PFSK-1 (cell line): Measurements from ENCODE around the gene ATRN.

Experiments used
- FOXP2 ChIP-seq: optimal IDR thresholded peaks from 2 replicates; pipeline ENCODE3; 2011; ENCODE audit warnings: borderline replicate concordance, control low read depth, inconsistent platforms; ENCODE audit not compliant: insufficient read depth; ENCODE audit errors: extremely low read length, extremely low read depth
- POLR2AphosphoS5 ChIP-seq: IDR thresholded peaks from 2 replicates; pipeline ENCODE4 v1.6.1; 2012; ENCODE audit warnings: low read depth, mild to moderate bottlenecking, control low read depth, low read length, moderate library complexity
- SIN3A ChIP-seq: IDR thresholded peaks from 2 replicates; pipeline ENCODE4 v1.6.1; 2012; ENCODE audit warnings: mild to moderate bottlenecking, low read length, moderate library complexity, borderline replicate concordance; ENCODE audit not compliant: insufficient read depth
- TAF1 ChIP-seq: IDR thresholded peaks from 2 replicates; pipeline ENCODE4 v1.6.1; 2012; ENCODE audit warnings: low read length, control low read depth, borderline replicate concordance; ENCODE audit not compliant: insufficient read depth
- TF ChIP-seq, protein P1 (sequence below), 2 experiments: IDR thresholded peaks; 2 replicates each; pipeline versions ENCODE4 v1.6.1 to v1.8.0; 2011 to 2012; ENCODE audit warnings: low read depth in 2 of 2, low read length in 2 of 2, control low read depth in 1 of 2, inconsistent platforms in 1 of 2, mild to moderate bottlenecking in 1 of 2, moderate library complexity in 1 of 2; ENCODE audit not compliant: insufficient read depth in 1 of 2

The ATRN gene

DNA sequence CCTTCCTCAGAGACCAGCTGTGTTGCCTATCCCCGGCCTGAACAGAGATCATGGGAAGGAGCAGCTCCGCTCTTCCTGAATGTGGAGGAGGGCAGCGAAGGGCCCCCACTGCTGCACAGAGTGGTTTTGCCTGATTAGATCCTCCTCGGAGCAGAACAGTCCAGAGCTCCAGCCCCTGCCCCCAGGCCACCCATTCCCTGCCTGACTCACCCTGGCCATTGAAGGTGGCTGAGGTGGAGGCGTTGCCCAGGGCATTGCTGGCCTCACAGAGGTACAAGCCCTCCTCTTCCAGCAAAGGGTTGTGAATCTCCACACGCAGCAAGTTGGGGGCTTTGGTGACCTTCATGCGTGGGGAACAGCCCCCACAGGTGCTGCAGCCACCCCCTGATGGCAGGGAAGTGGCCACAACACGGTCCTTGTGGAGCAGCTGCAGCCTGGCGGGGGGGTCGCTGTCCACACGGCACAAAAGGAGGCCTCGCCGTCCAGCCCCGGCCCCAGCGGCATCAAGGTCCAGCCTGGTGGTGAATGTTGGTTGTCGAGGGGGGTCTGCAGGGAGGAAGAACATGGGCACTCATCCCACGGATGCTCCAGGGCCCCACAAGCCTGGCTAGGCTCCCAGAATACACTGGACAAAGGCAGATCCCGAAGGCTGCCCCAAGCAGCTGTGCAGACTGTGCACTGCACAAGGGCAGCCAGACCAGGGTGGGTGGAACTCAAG is 226.9 kb downstream of the ATRN start:
- no peak for TF ChIP-seq POLR2AphosphoS5
- no peak for TF ChIP-seq FOXP2
- no peak for TF ChIP-seq SIN3A
- TF ChIP-seq, protein P1, sequence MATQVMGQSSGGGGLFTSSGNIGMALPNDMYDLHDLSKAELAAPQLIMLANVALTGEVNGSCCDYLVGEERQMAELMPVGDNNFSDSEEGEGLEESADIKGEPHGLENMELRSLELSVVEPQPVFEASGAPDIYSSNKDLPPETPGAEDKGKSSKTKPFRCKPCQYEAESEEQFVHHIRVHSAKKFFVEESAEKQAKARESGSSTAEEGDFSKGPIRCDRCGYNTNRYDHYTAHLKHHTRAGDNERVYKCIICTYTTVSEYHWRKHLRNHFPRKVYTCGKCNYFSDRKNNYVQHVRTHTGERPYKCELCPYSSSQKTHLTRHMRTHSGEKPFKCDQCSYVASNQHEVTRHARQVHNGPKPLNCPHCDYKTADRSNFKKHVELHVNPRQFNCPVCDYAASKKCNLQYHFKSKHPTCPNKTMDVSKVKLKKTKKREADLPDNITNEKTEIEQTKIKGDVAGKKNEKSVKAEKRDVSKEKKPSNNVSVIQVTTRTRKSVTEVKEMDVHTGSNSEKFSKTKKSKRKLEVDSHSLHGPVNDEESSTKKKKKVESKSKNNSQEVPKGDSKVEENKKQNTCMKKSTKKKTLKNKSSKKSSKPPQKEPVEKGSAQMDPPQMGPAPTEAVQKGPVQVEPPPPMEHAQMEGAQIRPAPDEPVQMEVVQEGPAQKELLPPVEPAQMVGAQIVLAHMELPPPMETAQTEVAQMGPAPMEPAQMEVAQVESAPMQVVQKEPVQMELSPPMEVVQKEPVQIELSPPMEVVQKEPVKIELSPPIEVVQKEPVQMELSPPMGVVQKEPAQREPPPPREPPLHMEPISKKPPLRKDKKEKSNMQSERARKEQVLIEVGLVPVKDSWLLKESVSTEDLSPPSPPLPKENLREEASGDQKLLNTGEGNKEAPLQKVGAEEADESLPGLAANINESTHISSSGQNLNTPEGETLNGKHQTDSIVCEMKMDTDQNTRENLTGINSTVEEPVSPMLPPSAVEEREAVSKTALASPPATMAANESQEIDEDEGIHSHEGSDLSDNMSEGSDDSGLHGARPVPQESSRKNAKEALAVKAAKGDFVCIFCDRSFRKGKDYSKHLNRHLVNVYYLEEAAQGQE (IDR thresholded peaks at IDR 0.05; ENCODE audit: insufficient read depth in 1 of 2, low read depth in 2 of 2, low read length in 2 of 2) = no peak
- no peak for TF ChIP-seq TAF1

DNA sequence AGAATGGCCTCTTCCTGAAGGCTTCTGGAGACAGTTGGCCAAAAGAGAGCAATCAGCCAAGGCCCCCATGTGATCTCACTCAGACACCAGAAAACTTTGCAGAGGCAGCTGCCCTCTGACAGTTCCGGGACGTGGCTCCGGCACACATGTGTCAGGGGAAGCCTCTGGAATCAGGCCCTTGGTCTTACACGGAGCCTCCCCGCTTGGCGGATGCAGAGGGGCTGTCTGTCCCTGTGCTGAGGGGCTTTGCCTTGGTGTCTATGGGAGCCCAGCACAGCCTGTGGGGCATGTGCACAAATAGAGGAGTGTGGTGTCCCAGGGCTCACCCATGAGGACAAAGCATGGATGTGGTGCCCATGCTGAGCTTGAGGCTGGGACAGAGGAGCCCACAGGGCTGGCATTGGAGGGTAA is 227.8 kb downstream of the ATRN start:
- TF ChIP-seq TAF1 = no peak
- TF ChIP-seq, protein P1 (IDR thresholded peaks at IDR 0.05; ENCODE audit: insufficient read depth in 1 of 2, low read depth in 2 of 2, low read length in 2 of 2) = no peak
- TF ChIP-seq FOXP2 = no peak
- TF ChIP-seq SIN3A = no peak
- no peak for TF ChIP-seq POLR2AphosphoS5

DNA sequence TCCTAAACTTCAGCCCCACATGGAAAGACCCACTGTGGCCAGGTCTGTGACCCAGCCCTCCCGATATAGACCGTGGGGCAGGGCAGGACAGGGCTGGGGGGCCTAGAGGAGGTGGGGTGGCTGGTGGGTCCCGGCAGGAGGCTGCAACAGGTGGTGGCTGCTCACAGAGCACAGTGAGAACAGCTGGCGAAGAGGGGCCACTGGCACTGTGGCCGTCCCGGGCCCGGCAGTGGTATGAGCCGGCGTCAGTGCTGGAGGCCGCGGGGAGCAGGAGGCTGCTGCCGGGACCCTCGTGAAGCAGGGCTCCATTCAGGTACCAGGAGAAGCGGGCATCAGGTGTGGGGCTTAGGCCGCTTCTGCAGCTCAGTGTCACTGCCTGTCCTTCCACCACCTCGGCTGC is 228.2 kb downstream of the ATRN start:
- TF ChIP-seq FOXP2 = no peak
- TF ChIP-seq SIN3A = no peak
- no peak for TF ChIP-seq POLR2AphosphoS5
- TF ChIP-seq, protein P1 (IDR thresholded peaks at IDR 0.05; ENCODE audit: insufficient read depth in 1 of 2, low read depth in 2 of 2, low read length in 2 of 2) = no peak
- TF ChIP-seq TAF1 = no peak
